Endothelial cell of umbilical vein (primary cell): ENCODE results near the gene DUSP5.

ENCODE experiments used
- POLR2A ChIP-seq: IDR thresholded peaks from 2 replicates; pipeline ENCODE4 v1.6.1; 2012; ENCODE audit warnings: low read depth, mild to moderate bottlenecking, control low read depth, low read length
- TF ChIP-seq, protein P1 (sequence below), 2 donors: IDR thresholded peaks; 1 replicate in 1 of 2; 2 replicates in 1 of 2; pipeline ENCODE4 v1.5.1; 2011; ENCODE audit warnings: low read length in 2 of 2, mild to moderate bottlenecking in 2 of 2, moderate library complexity in 2 of 2, control low read depth in 1 of 2, inconsistent platforms in 1 of 2, low read depth in 1 of 2; ENCODE audit not compliant: insufficient read depth in 1 of 2; ENCODE audit errors: extremely low read depth in 1 of 2

GRCh38 chr10:110502851-110503301 lies 5.2 kb downstream of the DUSP5 start:
- TF ChIP-seq, protein P1, sequence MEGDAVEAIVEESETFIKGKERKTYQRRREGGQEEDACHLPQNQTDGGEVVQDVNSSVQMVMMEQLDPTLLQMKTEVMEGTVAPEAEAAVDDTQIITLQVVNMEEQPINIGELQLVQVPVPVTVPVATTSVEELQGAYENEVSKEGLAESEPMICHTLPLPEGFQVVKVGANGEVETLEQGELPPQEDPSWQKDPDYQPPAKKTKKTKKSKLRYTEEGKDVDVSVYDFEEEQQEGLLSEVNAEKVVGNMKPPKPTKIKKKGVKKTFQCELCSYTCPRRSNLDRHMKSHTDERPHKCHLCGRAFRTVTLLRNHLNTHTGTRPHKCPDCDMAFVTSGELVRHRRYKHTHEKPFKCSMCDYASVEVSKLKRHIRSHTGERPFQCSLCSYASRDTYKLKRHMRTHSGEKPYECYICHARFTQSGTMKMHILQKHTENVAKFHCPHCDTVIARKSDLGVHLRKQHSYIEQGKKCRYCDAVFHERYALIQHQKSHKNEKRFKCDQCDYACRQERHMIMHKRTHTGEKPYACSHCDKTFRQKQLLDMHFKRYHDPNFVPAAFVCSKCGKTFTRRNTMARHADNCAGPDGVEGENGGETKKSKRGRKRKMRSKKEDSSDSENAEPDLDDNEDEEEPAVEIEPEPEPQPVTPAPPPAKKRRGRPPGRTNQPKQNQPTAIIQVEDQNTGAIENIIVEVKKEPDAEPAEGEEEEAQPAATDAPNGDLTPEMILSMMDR (IDR thresholded peaks at IDR 0.05; ENCODE audit: extremely low read depth in 1 of 2, insufficient read depth in 1 of 2, low read depth in 1 of 2, low read length in 2 of 2) = no peak
- no peak for TF ChIP-seq POLR2A
